Measurements from ENCODE around the gene CTNND2.

DNA sequence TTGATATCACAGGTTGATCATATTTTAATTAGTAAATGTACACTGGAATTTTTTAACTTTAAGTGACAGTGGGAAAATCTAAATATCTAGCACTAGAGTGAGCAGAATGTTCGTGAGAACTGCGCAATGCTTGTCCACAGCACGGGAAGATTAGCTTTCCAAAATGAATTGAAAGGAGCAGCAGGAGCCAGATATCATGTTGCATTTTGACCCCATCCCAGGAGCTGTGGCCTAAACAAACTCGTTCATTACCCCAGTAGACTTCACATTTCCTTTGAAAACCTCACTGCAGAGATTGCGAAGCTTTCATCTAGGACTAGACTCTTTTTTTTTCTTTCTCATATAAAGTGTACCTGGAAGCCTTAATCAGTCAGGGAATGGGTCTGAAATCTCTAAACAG lies 525.8 kb downstream of the CTNND2 start:
- TF ChIP-seq, protein P1, sequence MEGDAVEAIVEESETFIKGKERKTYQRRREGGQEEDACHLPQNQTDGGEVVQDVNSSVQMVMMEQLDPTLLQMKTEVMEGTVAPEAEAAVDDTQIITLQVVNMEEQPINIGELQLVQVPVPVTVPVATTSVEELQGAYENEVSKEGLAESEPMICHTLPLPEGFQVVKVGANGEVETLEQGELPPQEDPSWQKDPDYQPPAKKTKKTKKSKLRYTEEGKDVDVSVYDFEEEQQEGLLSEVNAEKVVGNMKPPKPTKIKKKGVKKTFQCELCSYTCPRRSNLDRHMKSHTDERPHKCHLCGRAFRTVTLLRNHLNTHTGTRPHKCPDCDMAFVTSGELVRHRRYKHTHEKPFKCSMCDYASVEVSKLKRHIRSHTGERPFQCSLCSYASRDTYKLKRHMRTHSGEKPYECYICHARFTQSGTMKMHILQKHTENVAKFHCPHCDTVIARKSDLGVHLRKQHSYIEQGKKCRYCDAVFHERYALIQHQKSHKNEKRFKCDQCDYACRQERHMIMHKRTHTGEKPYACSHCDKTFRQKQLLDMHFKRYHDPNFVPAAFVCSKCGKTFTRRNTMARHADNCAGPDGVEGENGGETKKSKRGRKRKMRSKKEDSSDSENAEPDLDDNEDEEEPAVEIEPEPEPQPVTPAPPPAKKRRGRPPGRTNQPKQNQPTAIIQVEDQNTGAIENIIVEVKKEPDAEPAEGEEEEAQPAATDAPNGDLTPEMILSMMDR (IDR thresholded peaks at IDR 0.05 in 4 of 5, conservative IDR thresholded peaks at IDR 0.05 in 1 of 5): no peak
- no peak for TF ChIP-seq POLR2A (IDR thresholded peaks at IDR 0.05)
